Measurements from ENCODE around the gene NDUFA5. TPM values are rescaled to one million over a fixed set of nuclear protein-coding genes. Genes with fewer than 3 reads are reported as not detected.

Gene NDUFA5
- total RNA-seq, 2 experiments from 2014 or later: 50.8 to 74.9 TPM

DNA sequence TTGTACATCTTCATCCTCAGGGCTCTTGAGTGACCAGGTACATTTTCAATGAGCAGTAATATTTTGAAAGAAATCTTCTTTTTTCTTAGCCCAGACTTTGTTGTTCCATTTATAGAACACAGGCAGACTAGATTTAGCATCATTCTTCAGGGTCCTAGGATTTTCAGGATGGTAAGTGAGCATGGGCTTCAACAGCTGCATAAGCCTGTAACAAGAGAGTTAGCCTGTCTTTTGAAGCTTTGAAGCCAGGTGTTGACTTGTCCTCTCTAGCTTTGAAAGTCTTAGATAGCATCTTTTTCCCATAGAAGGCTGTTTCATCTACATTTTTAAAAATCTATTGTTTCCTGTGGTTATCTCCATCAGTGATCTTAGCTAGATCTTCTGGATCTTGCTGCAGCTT is 4.5 kb upstream of the NDUFA5 start:
- peaks cover 4% of the 10 kb centered on the region; the same call in 1 of the 2 replicates for H3K79me2 ChIP-seq (ENCODE audit: insufficient read depth, low read depth, low read length)
- peaks cover 3% of the 10 kb centered on the region; the same call in 1 of the 2 replicates for H3K36me3 ChIP-seq (ENCODE audit: insufficient read depth, low read length)
- H3K4me2 ChIP-seq (ENCODE audit: low read length): no peak overlapping the region
- H2AFZ ChIP-seq (ENCODE audit: low read length): no peak overlapping the region
- no peak overlapping the region for H3K4me3 ChIP-seq (ENCODE audit: low read depth, low read length, poor library complexity, severe bottlenecking)
- CTCF ChIA-PET (ENCODE audit: unreplicated experiment): no interaction called here
- H3K9me2 ChIP-seq (ENCODE audit: insufficient read depth, low read length): no peaks in the 10 kb centered on the region
- H4K20me1 ChIP-seq (ENCODE audit: insufficient read depth, low read length): no peaks in the 10 kb centered on the region
- BruUV-seq (replicated peaks): no TSS peak
- H3K27ac ChIP-seq (ENCODE audit: low read depth, low read length, poor library complexity, severe bottlenecking): no peak overlapping the region
- POLR2A ChIA-PET: interaction anchor here (0.6 kb wide), 1 partner anchor 1284 kb away, joined by 4 read pairs; no protein-coding TSS in a partner anchor
- no peaks in the 10 kb centered on the region for H3K4me1 ChIP-seq (ENCODE audit: insufficient read depth, low read length, poor library complexity, severe bottlenecking)
- no peak for TF ChIP-seq EZH2phosphoT487 (IDR thresholded peaks at IDR 0.05; ENCODE audit: borderline replicate concordance, low read depth, low read length)
- TF ChIP-seq, protein P1, sequence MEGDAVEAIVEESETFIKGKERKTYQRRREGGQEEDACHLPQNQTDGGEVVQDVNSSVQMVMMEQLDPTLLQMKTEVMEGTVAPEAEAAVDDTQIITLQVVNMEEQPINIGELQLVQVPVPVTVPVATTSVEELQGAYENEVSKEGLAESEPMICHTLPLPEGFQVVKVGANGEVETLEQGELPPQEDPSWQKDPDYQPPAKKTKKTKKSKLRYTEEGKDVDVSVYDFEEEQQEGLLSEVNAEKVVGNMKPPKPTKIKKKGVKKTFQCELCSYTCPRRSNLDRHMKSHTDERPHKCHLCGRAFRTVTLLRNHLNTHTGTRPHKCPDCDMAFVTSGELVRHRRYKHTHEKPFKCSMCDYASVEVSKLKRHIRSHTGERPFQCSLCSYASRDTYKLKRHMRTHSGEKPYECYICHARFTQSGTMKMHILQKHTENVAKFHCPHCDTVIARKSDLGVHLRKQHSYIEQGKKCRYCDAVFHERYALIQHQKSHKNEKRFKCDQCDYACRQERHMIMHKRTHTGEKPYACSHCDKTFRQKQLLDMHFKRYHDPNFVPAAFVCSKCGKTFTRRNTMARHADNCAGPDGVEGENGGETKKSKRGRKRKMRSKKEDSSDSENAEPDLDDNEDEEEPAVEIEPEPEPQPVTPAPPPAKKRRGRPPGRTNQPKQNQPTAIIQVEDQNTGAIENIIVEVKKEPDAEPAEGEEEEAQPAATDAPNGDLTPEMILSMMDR (conservative IDR thresholded peaks at IDR 0.05; ENCODE audit: low read length): no peak
- DNase-seq (ENCODE audit: low spot score): no peak
- no peaks in the 10 kb centered on the region for H3K9me3 ChIP-seq (ENCODE audit: low read length)
- intact Hi-C loops (cut with micrococcal nuclease; ENCODE audit: unreplicated experiment): no loop called here

DNA sequence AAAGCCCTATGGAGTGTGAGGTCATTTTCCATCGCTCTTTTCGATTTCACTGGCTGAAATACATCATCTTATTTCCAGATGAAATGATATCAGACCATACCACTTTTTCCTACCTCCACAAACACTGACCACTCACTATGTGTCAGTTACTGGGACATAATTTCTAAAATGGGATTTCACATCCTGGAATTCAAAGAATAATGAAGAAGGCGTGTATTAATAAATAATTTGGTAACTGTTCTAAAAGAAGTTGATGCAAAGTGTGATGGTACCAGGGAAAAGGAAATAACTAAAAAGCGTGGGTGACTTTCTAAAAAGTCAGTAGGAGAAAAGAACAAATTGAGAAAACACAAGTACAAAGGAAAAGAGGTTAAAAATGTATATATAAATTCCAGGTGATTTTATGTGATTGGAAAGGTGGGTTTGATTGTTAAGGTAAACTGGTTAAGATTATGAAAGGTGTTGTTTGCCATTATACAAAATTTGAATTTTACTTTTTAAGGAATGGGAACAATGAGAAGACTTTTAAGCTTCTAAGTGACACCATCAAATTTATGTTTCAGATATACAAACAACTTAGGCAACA is 764 bp upstream of the NDUFA5 start:
- no peak overlapping the region for H3K27ac ChIP-seq (ENCODE audit: low read depth, low read length, poor library complexity, severe bottlenecking)
- peak overlapping the region; percentile 99 for H2AFZ ChIP-seq (ENCODE audit: low read length)
- peak overlapping the region; percentile 92 for H3K4me3 ChIP-seq (ENCODE audit: low read depth, low read length, poor library complexity, severe bottlenecking)
- H3K4me2 ChIP-seq (ENCODE audit: low read length): peak overlapping the region; percentile 83
- H3K36me3 ChIP-seq (ENCODE audit: insufficient read depth, low read length): peaks cover 20% of the 10 kb centered on the region
- no peaks in the 10 kb centered on the region for H3K9me3 ChIP-seq (ENCODE audit: low read length)
- H3K4me1 ChIP-seq (ENCODE audit: insufficient read depth, low read length, poor library complexity, severe bottlenecking): peaks cover 15% of the 10 kb centered on the region
- no peaks in the 10 kb centered on the region for H3K9me2 ChIP-seq (ENCODE audit: insufficient read depth, low read length)
- BruUV-seq (replicated peaks): TSS peak; percentile 89
- no peak for DNase-seq (ENCODE audit: low spot score)
- ChIA-PET CTCF (ENCODE audit: unreplicated experiment) (interaction anchor here (1.3 kb wide), 1 partner anchor 10 kb away, joined by 3 read pairs; no protein-coding TSS in a partner anchor), POLR2A (interaction anchor here (0.6 to 2.7 kb wide), 7 partner anchors 9 to 208 kb away, joined by 3 to 15 read pairs (median 7); partner anchors contain the start of genes IQUB and WASL)
- intact Hi-C loops (cut with micrococcal nuclease; ENCODE audit: unreplicated experiment): loop anchor here (5.0 kb wide), 1 partner anchor 189 kb away; the partner anchor contains the start of gene WASL
- 0 out of 2 replicates have a peak, but pooled peaks cover 6% of the 10 kb centered on the region for H4K20me1 ChIP-seq (ENCODE audit: insufficient read depth, low read length)
- H3K79me2 ChIP-seq (ENCODE audit: insufficient read depth, low read depth, low read length): peaks cover 37% of the 10 kb centered on the region; the same call in 1 of the 2 replicates
- TF ChIP-seq, protein P1 (conservative IDR thresholded peaks at IDR 0.05; ENCODE audit: low read length): no peak
- TF ChIP-seq EZH2phosphoT487 (IDR thresholded peaks at IDR 0.05; ENCODE audit: borderline replicate concordance, low read depth, low read length): no peak

DNA sequence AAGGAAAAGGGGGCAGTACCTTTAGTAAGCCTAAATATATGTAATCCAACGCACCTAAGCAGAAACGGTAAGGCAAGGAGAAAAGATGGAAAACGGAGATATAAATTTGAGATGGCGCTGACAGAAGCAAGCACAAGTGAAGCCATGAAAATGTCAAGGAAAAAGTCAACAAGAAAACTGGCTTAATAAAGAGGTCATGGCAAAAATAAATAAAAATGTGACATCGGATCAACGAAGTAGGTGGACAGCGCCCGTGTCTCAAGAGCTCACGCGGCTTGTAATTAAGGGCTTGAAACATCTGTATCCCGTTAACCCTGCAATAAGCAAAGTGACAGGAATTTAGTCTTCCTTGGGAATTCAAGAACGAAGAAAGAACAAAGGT is 611 bp downstream of the NDUFA5 start:
- CTCF ChIA-PET (ENCODE audit: unreplicated experiment): no interaction called here
- Histone ChIP-seq H3K4me1 (ENCODE audit: insufficient read depth, low read length, poor library complexity, severe bottlenecking) (peaks cover 15% of the 10 kb centered on the region), H3K36me3 (ENCODE audit: insufficient read depth, low read length) (peaks cover 31% of the 10 kb centered on the region), H3K9me3 (ENCODE audit: low read length) (no peaks in the 10 kb centered on the region), H2AFZ (ENCODE audit: low read length) (peak overlapping the region; percentile 87; the same call in 1 of the 2 replicates), H3K4me2 (ENCODE audit: low read length) (peak overlapping the region; percentile 92), H3K4me3 (ENCODE audit: low read depth, low read length, poor library complexity, severe bottlenecking) (peak overlapping the region; percentile 92), H4K20me1 (ENCODE audit: insufficient read depth, low read length) (0 out of 2 replicates have a peak, but pooled peaks cover 6% of the 10 kb centered on the region), H3K79me2 (ENCODE audit: insufficient read depth, low read depth, low read length) (peaks cover 45% of the 10 kb centered on the region; the same call in 1 of the 2 replicates), H3K9me2 (ENCODE audit: insufficient read depth, low read length) (no peaks in the 10 kb centered on the region), H3K27ac (ENCODE audit: low read depth, low read length, poor library complexity, severe bottlenecking) (peak overlapping the region; percentile 49)
- intact Hi-C loops (cut with micrococcal nuclease; ENCODE audit: unreplicated experiment): loop anchor here (1.0 to 5.0 kb wide), 2 partner anchors 22 to 190 kb away; partner anchors contain the start of gene WASL
- TF ChIP-seq EZH2phosphoT487 (IDR thresholded peaks at IDR 0.05; ENCODE audit: borderline replicate concordance, low read depth, low read length): no peak
- TF ChIP-seq, protein P1 (conservative IDR thresholded peaks at IDR 0.05; ENCODE audit: low read length): no peak
- TSS peak; percentile 73 for BruUV-seq (replicated peaks)
- no peak for DNase-seq (ENCODE audit: low spot score)
- POLR2A ChIA-PET: interaction anchor here (0.5 to 2.7 kb wide), 6 partner anchors 10 to 293 kb away, joined by 3 to 11 read pairs (median 4); partner anchors contain the start of gene WASL
